ENCODE measurements around the gene POLR2B.
"Not testable (repeated sequence)": the region's sequence is repeated elsewhere in the genome, so short reads cannot be mapped to it uniquely, and the experiment has no call there.

The POLR2B gene

GRCh38 chr4:56990109-56990905 is 11.6 kb downstream of the POLR2B start:
- peak; percentile 58 for DNase-seq

GRCh38 chr4:56995525-56995924 is 16.8 kb downstream of the POLR2B start:
- no peak for DNase-seq

GRCh38 chr4:56999751-57000150 is 21.1 kb downstream of the POLR2B start:
- no peak for DNase-seq

GRCh38 chr4:57013543-57014120 is 34.9 kb downstream of the POLR2B start:
- DNase-seq, result no peak

- no peak for DNase-seq
Observed at GRCh38 chr4:57018980-57019379, 40.3 kb downstream of the POLR2B start.

GRCh38 chr4:57020467-57021101 is 41.9 kb downstream of the POLR2B start:
- no peak for DNase-seq

GRCh38 chr4:57023104-57023503 is 44.4 kb downstream of the POLR2B start:
- DNase-seq, result no peak

GRCh38 chr4:57034520-57034919 is 55.8 kb downstream of the POLR2B start:
- no peak for DNase-seq

GRCh38 chr4:57037982-57038604 is 59.4 kb downstream of the POLR2B start:
- DNase-seq, result peak; percentile 76

- no peak for DNase-seq
Observed at GRCh38 chr4:57039345-57039744, 60.6 kb downstream of the POLR2B start.

GRCh38 chr4:57040510-57040909 is 61.8 kb downstream of the POLR2B start:
- DNase-seq, result no peak

- DNase-seq, result no peak
Observed at GRCh38 chr4:57041020-57041419, 62.3 kb downstream of the POLR2B start.

- DNase-seq, result no peak
Observed at GRCh38 chr4:57042711-57043169, 64.0 kb downstream of the POLR2B start.

GRCh38 chr4:57043347-57044251 is 64.9 kb downstream of the POLR2B start:
- no peak for DNase-seq

- no peak for DNase-seq
Observed at GRCh38 chr4:57044279-57044678, 65.6 kb downstream of the POLR2B start.

- DNase-seq, result no peak
Observed at GRCh38 chr4:57044996-57045395, 66.3 kb downstream of the POLR2B start.

GRCh38 chr4:57047046-57047445 is 68.3 kb downstream of the POLR2B start:
- DNase-seq, result not testable (repeated sequence)

GRCh38 chr4:57048590-57049304 is 70.1 kb downstream of the POLR2B start:
- DNase-seq, result no peak

GRCh38 chr4:57051095-57051494 is 72.4 kb downstream of the POLR2B start:
- no peak for DNase-seq

GRCh38 chr4:57051524-57051923 is 72.8 kb downstream of the POLR2B start:
- no peak for DNase-seq

- no peak for DNase-seq
Observed at GRCh38 chr4:57053508-57053907, 74.8 kb downstream of the POLR2B start.

GRCh38 chr4:57055886-57056285 is 77.2 kb downstream of the POLR2B start:
- DNase-seq, result no peak
